Pancreas (tissue), 10 donors: ENCODE measurements around the gene ASAP2. TPM values are rescaled to one million over a fixed set of nuclear protein-coding genes. Genes with fewer than 3 reads are reported as not detected.

ENCODE experiments used
- ATAC-seq, 4 donors: fragments of 200-7000 bp; cut with Tn5 transposase; one replicate each; pipeline versions ENCODE4 v1.8.0 to v1.9.1; 2020; ENCODE audit warnings: mild to moderate bottlenecking in 4 of 4, moderate library complexity in 4 of 4
- DNase-seq, 6 donors: peaks; one replicate each; pipeline ENCODE4 v3.0.0-alpha.2; 2020
- FAIRE-seq: peaks from 2 replicates; lab custom pipeline; 2012; peaks lifted over from hg19 to GRCh38; lab: Jason Lieb, UNC
- H3K27ac ChIP-seq, 4 donors: fragments of 200-600 bp; sonication (generic); 1 replicate in 3 of 4; 2 replicates in 1 of 4; pipeline versions ENCODE4 v1.5.0 to v1.8.0; 2020
- H3K27me3 ChIP-seq, 4 donors: fragments of 200-600 bp; one replicate each; pipeline ENCODE4 v1.8.0; 2021
- H3K36me3 ChIP-seq, 3 donors: fragments of 200-600 bp; sonication (generic) in 1 of 3; one replicate each; pipeline versions ENCODE4 v1.5.0 to v1.8.0; 2020 to 2021
- H3K4me1 ChIP-seq, 3 donors: fragments of 200-600 bp; one replicate each; pipeline ENCODE4 v1.8.0; 2021
- H3K4me3 ChIP-seq, 4 donors: fragments of 200-600 bp; sonication (generic) in 2 of 4; one replicate each; pipeline versions ENCODE4 v1.5.0 to v1.8.0; 2020 to 2021
- H3K9me3 ChIP-seq, 4 donors: fragments of 200-600 bp; one replicate each; pipeline ENCODE4 v1.8.0; 2021
- WGBS, 2 donors: extraction: QIAGEN DNeasy Blood & Tissue Kit; methylation state at CpG; one replicate each; pipeline ENCODE4 v1.1.7; 2013; 5-methylcytosine and 5-hydroxymethylcytosine counted together
- intact Hi-C, 3 donors: fragments of 100-400 bp; cut with DNase I; formaldehyde crosslinking; loops; one replicate each; pipeline versions ENCODE4 v1.11.1 to v1.14.2; 2022
- polyA plus RNA-seq, 2 donors: library from polyadenylated mRNA; stranded (reverse); fragments of 200-250 nt; gene quantifications; one replicate each; pipeline ENCODE4 v1.2.3, GENCODE V29; 2013
- total RNA-seq, 6 donors: library from RNA; stranded (reverse); fragmentation: NEBNext Ultra II Directional in 4 of 6; extraction: Animal tissue kit (Norgen Biotek cat#: 25700) in 4 of 6; gene quantifications; one replicate each; pipeline versions ENCODE4 v1.2.1 to v1.2.4, GENCODE V29; 2021 to 2023
- TF ChIP-seq, protein P1 (sequence below), 4 donors: fragments of 200-600 bp; sonication (generic) in 3 of 4; IDR thresholded peaks; one replicate each; pipeline versions ENCODE4 v1.5.0 to v1.8.0; 2021; ENCODE audit warnings: antibody characterized with exemption in 4 of 4
- donor health status: healthy with polysubstance abuse.
- donor health status: DM: no; HTN: no; CAD: no; lungs with moderate emphysema.
- donor health status: DM: no; HTN: no; CAD: no.
- donor health status: control.
- donor health status: control.
- donor health status: Bipolar disorder and iron deficiency.
- donor health status: DM: yes; HTN: yes; CAD: no.
- donor health status: DM: no; HTN: no; CAD: no.
- donor health status: DM: no; HTN: no; CAD: no.
- donor health status: DM: yes; HTN: yes; CAD: no.

The ASAP2 gene
- total and polyA plus RNA-seq, 8 donors = 5.8 to 17.7 (median 7.3) TPM

DNA sequence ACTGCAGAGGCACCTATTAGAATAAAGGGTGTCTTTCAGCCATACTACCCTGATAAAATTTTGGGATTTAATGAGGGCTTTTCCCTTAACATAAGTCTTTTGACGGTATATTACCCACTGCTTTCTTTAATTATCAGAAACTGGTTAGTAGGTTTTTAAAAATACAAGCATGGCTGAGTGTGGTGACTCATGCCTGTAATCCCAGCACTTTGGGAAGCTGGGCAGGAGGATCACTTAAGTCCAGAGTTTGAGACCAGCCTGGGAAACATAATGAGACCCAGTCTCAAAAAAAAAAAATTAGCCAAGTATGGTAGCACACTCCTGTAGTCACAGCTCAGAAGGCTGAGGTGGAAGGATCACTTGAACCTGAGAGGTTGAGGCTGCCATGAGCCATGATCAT, 232.9 kb downstream of the ASAP2 start:
- no peaks in the 10 kb centered on the region for H3K9me3 ChIP-seq
- no peak for FAIRE-seq
- 94 to 97% methylated on average over 1 of the region's 1 CpG for WGBS, 2 donors

DNA sequence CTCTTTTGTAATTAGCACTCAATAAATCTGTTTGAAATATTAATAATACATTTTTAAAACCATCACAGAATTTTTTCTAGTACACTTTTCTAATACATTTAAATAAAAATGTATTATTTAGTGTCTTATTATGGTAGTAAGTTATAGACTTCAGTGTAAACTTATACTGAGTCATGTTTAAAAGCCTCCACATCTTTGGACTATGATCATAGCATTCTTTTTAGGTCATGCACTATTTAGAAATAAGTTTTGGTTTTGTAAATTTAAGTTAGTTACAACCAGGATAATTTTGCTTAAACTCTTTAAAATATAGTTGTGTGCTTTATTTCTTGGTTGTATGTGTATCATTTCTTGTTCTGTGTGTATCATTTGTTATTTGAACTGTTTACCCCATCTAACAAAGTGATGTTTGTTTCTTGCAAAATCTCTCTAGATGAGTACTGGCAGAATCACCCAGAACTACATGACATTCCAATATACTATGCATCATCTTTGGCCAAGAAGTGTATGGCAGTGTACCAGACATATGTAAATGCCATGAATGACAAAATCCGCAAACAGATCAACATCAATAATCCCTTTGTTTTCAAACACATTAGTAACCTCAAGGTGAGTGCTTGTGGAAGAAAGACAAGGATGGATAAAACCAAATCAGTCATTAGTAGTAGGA, 233.6 kb downstream of the ASAP2 start:
- DNase-seq = no peak
- H3K27ac ChIP-seq = no peak overlapping the region
- no peaks in the 10 kb centered on the region for H3K27me3 ChIP-seq
- no peak overlapping the region for H3K4me3 ChIP-seq
- ATAC-seq = no peak
- no peaks in the 10 kb centered on the region for H3K4me1 ChIP-seq
- 85 to 86% methylated on average over 1 of the region's 1 CpG for WGBS, 2 donors
- intact Hi-C loops = no loop called here
- no peaks in the 10 kb centered on the region for H3K9me3 ChIP-seq
- TF ChIP-seq, protein P1, sequence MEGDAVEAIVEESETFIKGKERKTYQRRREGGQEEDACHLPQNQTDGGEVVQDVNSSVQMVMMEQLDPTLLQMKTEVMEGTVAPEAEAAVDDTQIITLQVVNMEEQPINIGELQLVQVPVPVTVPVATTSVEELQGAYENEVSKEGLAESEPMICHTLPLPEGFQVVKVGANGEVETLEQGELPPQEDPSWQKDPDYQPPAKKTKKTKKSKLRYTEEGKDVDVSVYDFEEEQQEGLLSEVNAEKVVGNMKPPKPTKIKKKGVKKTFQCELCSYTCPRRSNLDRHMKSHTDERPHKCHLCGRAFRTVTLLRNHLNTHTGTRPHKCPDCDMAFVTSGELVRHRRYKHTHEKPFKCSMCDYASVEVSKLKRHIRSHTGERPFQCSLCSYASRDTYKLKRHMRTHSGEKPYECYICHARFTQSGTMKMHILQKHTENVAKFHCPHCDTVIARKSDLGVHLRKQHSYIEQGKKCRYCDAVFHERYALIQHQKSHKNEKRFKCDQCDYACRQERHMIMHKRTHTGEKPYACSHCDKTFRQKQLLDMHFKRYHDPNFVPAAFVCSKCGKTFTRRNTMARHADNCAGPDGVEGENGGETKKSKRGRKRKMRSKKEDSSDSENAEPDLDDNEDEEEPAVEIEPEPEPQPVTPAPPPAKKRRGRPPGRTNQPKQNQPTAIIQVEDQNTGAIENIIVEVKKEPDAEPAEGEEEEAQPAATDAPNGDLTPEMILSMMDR (IDR thresholded peaks at IDR 0.05) = no peak
- H3K36me3 ChIP-seq = peaks cover 5 to 44% (median 6%) of the 10 kb centered on the region in 3 donors
- no peak for FAIRE-seq

More for the DNA sequence above, 232.9 kb downstream of the ASAP2 start:
- no peak overlapping the region for H3K4me3 ChIP-seq
- TF ChIP-seq, protein P1 (IDR thresholded peaks at IDR 0.05) = no peak
- ATAC-seq (no peak), DNase-seq (no peak)
- no peaks in the 10 kb centered on the region for H3K27me3 ChIP-seq
- H3K27ac ChIP-seq = no peak overlapping the region
- no peaks in the 10 kb centered on the region for H3K4me1 ChIP-seq
- H3K36me3 ChIP-seq = peaks cover 5 to 39% (median 6%) of the 10 kb centered on the region in 3 donors
- intact Hi-C loops = no loop called here

DNA sequence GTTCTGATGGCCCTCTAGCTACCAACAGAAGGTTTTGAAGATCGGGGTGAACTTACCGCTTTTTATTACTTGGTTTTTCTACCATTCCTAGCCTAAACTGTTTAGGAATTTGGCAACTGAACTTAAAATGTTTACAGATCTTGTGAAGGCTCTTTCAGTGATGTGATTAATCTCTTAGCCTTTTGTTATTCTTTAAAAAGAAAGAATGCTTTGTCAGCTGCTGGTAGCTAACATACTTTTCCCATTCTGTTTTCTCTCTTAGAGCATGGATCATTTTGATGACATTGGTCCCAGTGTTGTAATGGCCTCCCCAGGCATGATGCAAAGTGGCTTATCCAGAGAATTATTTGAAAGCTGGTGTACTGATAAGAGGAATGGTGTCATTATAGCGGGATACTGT, 234.9 kb downstream of the ASAP2 start:
- ATAC-seq = no peak
- TF ChIP-seq, protein P1 (IDR thresholded peaks at IDR 0.05) = no peak
- Histone ChIP-seq H3K9me3 (no peaks in the 10 kb centered on the region), H3K4me1 (no peaks in the 10 kb centered on the region), H3K4me3 (no peak overlapping the region), H3K36me3 (peaks cover 5 to 46% (median 6%) of the 10 kb centered on the region in 3 donors), H3K27me3 (no peaks in the 10 kb centered on the region), H3K27ac (no peak overlapping the region)
- DNase-seq = no peak
- intact Hi-C loops = no loop called here
- FAIRE-seq = no peak
- WGBS, 2 donors = 36 to 50% methylated on average over 3 of the region's 3 CpGs

DNA sequence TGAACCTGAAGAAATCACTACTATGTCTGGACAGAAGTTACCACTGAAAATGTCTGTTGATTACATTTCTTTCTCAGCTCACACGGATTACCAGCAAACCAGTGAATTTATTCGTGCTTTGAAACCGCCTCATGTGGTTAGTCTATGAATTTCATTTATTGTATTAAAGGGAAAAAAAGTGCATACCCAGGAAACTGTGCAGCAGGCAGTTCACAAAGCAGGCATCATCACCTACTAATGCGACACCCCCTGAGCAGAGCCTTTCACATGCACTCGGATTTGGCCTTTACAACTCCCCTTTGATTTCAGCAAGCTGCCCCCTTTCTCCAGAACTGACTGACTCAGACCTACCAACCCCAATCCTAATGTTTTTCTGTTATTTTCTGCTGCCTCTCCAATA, 236.9 kb downstream of the ASAP2 start:
- DNase-seq = no peak
- no peak for ATAC-seq
- no peaks in the 10 kb centered on the region for H3K9me3 ChIP-seq
- H3K36me3 ChIP-seq = peaks cover 0 to 33% (median 0%) of the 10 kb centered on the region in 3 donors
- 88 to 91% methylated on average over 5 of the region's 5 CpGs for WGBS, 2 donors
- TF ChIP-seq, protein P1 (IDR thresholded peaks at IDR 0.05) = no peak
- intact Hi-C loops = no loop called here
- no peak for FAIRE-seq
- H3K4me1 ChIP-seq = no peaks in the 10 kb centered on the region
- H3K27me3 ChIP-seq = no peaks in the 10 kb centered on the region
- no peak overlapping the region for H3K4me3 ChIP-seq
- H3K27ac ChIP-seq = no peak overlapping the region

DNA sequence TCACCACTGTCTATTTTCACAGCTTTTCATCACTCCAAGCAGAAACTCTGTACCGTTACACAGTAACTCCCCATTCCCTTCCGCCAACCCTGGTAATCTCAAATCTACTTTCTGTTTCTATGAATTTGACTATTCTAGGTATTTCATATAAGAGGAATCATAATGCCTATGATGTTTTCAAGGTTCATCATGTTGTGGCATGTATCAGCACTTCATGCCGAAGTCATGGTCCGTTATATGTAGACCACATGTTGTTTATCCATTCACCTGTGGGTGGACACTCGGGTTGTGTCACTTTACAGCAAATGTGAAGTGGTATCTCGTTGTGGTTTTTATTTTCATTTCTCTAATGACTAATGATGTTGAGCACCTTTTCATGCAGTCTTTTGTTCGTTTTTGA, 238.5 kb downstream of the ASAP2 start:
- TF ChIP-seq, protein P1 (IDR thresholded peaks at IDR 0.05) = no peak
- Histone ChIP-seq H3K4me3 (no peak overlapping the region), H3K9me3 (no peaks in the 10 kb centered on the region), H3K36me3 (peaks cover 0 to 30% (median 0%) of the 10 kb centered on the region in 3 donors), H3K27ac (no peak overlapping the region), H3K4me1 (no peaks in the 10 kb centered on the region), H3K27me3 (no peaks in the 10 kb centered on the region)
- no peak for FAIRE-seq
- intact Hi-C loops = no loop called here
- no peak for DNase-seq
- WGBS, 2 donors = 89 to 94% methylated on average over 7 of the region's 7 CpGs
- ATAC-seq = no peak
